IMR-90 (cell line): Measurements from ENCODE around the gene GBA2. TPM values are rescaled to one million over a fixed set of nuclear protein-coding genes. Genes with fewer than 3 reads are reported as not detected.

Experiments used
- ATAC-seq: fragments of 200-7000 bp; cut with Tn5 transposase; 2 replicates; pipeline ENCODE4 v1.9.1; 2020; ENCODE audit warnings: low read depth, mild to moderate bottlenecking, moderate library complexity
- BruUV-seq: library from RNA; stranded (reverse); fragments of 400-500 nt; replicated peaks from 2 replicates; lab custom pipeline; 2021; lab: Mats Ljungman, UMichigan
- CTCF ChIA-PET: fragments of 300-600 bp; formaldehyde crosslinking; extraction: SDS; loops from one replicate; lab custom pipeline; 2021; ENCODE audit warnings: antibody characterized with exemption; lab: Yijun Ruan, JAX
- POLR2A ChIA-PET: fragments of 300-600 bp; sonication (Branson Sonifier 250); formaldehyde crosslinking; loops from one replicate; lab custom pipeline; 2022; ENCODE audit warnings: antibody characterized with exemption; ENCODE audit not compliant: unreplicated experiment; lab: Charles Lee
- DNase-seq: peaks from one replicate; pipeline ENCODE4 v3.0.0; 2013
- H2AFZ ChIP-seq: replicated peaks from 2 replicates; pipeline ENCODE3; 2013; ENCODE audit warnings: low read length, mild to moderate bottlenecking; ENCODE audit not compliant: poor library complexity
- H2AK5ac ChIP-seq: 2 replicates; pipeline ENCODE4 v1.6.1; 2013; ENCODE audit warnings: low read depth, low read length, inconsistent platforms
- H2AK9ac ChIP-seq: replicated peaks from 2 replicates; pipeline ENCODE3; 2013; ENCODE audit warnings: mild to moderate bottlenecking, low read depth, low read length, moderate library complexity; ENCODE audit not compliant: poor library complexity
- H2BK120ac ChIP-seq: 2 replicates; pipeline ENCODE4 v1.6.1; 2013; ENCODE audit warnings: low read depth, low read length, inconsistent platforms
- H2BK15ac ChIP-seq: 3 replicates; pipeline ENCODE4 v1.6.1; 2013; ENCODE audit warnings: low read depth, low read length, inconsistent platforms
- H2BK20ac ChIP-seq: 2 replicates; pipeline ENCODE4 v1.6.1; 2013; ENCODE audit warnings: low read depth, mild to moderate bottlenecking, inconsistent platforms, low read length, moderate library complexity
- H2BK5ac ChIP-seq: 2 replicates; pipeline ENCODE4 v1.6.1; 2013; ENCODE audit warnings: mild to moderate bottlenecking, low read depth, low read length, inconsistent platforms; ENCODE audit not compliant: poor library complexity, severe bottlenecking
- H3K14ac ChIP-seq: replicated peaks from 2 replicates; pipeline ENCODE4 v1.6.1; 2013; ENCODE audit warnings: low read depth, low read length, inconsistent platforms
- H3K18ac ChIP-seq: 2 replicates; pipeline ENCODE4 v1.6.1; 2013; ENCODE audit warnings: low read depth, low read length, control low read depth
- H3K23ac ChIP-seq: 2 replicates; pipeline ENCODE4 v1.6.1; 2013; ENCODE audit warnings: low read depth, low read length, inconsistent platforms
- H3K27ac ChIP-seq: 2 replicates; pipeline ENCODE4 v1.5.1; 2013; ENCODE audit warnings: mild to moderate bottlenecking, control low read depth, low read length; ENCODE audit not compliant: insufficient read depth
- H3K27me3 ChIP-seq: 2 replicates; pipeline ENCODE4 v1.6.1; 2013; ENCODE audit warnings: low read length; ENCODE audit not compliant: control insufficient read depth, insufficient read depth
- H3K36me3 ChIP-seq: 2 replicates; pipeline ENCODE4 v1.6.1; 2013; ENCODE audit warnings: low read length, mixed read lengths; ENCODE audit not compliant: control insufficient read depth, insufficient read depth
- H3K4ac ChIP-seq: 2 replicates; pipeline ENCODE4 v1.6.1; 2013; ENCODE audit warnings: low read depth, low read length, inconsistent platforms
- H3K4me1 ChIP-seq: 2 replicates; pipeline ENCODE4 v1.6.1; 2013; ENCODE audit warnings: low read length, mixed read lengths; ENCODE audit not compliant: control insufficient read depth, insufficient read depth
- H3K4me2 ChIP-seq: 2 replicates; pipeline ENCODE4 v1.6.1; 2013; ENCODE audit warnings: low read depth, mild to moderate bottlenecking, control low read depth, low read length, moderate library complexity
- H3K4me3 ChIP-seq: 2 replicates; pipeline ENCODE4 v1.5.1; 2013; ENCODE audit warnings: low read depth, mild to moderate bottlenecking, control low read depth, low read length, moderate library complexity; ENCODE audit not compliant: insufficient read depth
- H3K56ac ChIP-seq: 2 replicates; pipeline ENCODE4 v1.6.1; 2013; ENCODE audit warnings: low read length, inconsistent platforms; ENCODE audit not compliant: insufficient read depth; ENCODE audit errors: extremely low read depth
- H3K79me1 ChIP-seq, 2 experiments: 2 replicates each; pipeline ENCODE4 v1.6.1; 2013; ENCODE audit warnings: low read length in 2 of 2, inconsistent platforms in 1 of 2, low read depth in 1 of 2
- H3K9ac ChIP-seq: 2 replicates; pipeline ENCODE4 v1.6.1; 2013; ENCODE audit warnings: low read depth, low read length, control low read depth
- H3K9me1 ChIP-seq: 2 replicates; pipeline ENCODE4 v1.6.1; 2013; ENCODE audit warnings: low read length, inconsistent platforms; ENCODE audit not compliant: insufficient read depth
- H3K9me3 ChIP-seq: 2 replicates; pipeline ENCODE4 v1.6.1; 2013; ENCODE audit warnings: low read length; ENCODE audit not compliant: control insufficient read depth, insufficient read depth
- H4K20me1 ChIP-seq: 2 replicates; pipeline ENCODE4 v1.6.1; 2013; ENCODE audit warnings: low read length, inconsistent platforms; ENCODE audit not compliant: insufficient read depth
- H4K5ac ChIP-seq: 2 replicates; pipeline ENCODE4 v1.6.1; 2013; ENCODE audit warnings: mild to moderate bottlenecking, low read depth, low read length, control low read depth
- H4K8ac ChIP-seq, 2 experiments: 2 replicates each; pipeline ENCODE4 v1.6.1; 2013; ENCODE audit warnings: low read depth in 2 of 2, low read length in 2 of 2, control low read depth in 1 of 2, inconsistent platforms in 1 of 2
- H4K91ac ChIP-seq: 2 replicates; pipeline ENCODE4 v1.6.1; 2013; ENCODE audit warnings: low read depth, low read length, inconsistent platforms; ENCODE audit not compliant: insufficient read depth
- MAFK ChIP-seq: IDR thresholded peaks from 2 replicates; pipeline ENCODE4 v1.6.1; 2012; ENCODE audit warnings: low read depth, low read length, improper control_type of control experiment
- MAZ ChIP-seq: IDR thresholded peaks from 2 replicates; pipeline ENCODE4 v1.6.1; 2012; ENCODE audit warnings: low read depth, mild to moderate bottlenecking, low read length, improper control_type of control experiment, moderate library complexity, borderline replicate concordance
- NFE2L2 ChIP-seq: fragments of 150-350 bp; IDR thresholded peaks from 2 replicates; pipeline ENCODE4 v1.6.1; 2016; ENCODE audit warnings: low read depth, mild to moderate bottlenecking, low read length
- RCOR1 ChIP-seq: IDR thresholded peaks from 2 replicates; pipeline ENCODE4 v1.6.1; 2012; ENCODE audit warnings: mild to moderate bottlenecking, low read length, improper control_type of control experiment; ENCODE audit not compliant: insufficient replicate concordance
- WGBS, 2 experiments: methylation state at CpG; one replicate each; pipeline versions ENCODE4 v1.1.5 to v1.1.7; 2013; ENCODE audit warnings: missing lambda C conversion rate in 2 of 2; ENCODE audit not compliant: insufficient read length in 1 of 2; ENCODE audit errors: extremely low coverage in 2 of 2; 5-methylcytosine and 5-hydroxymethylcytosine counted together
- dilution Hi-C: fragments of 300-500 bp; cut with HindIII; formaldehyde crosslinking; loops from one replicate; pipeline ENCODE4 v1.14.3; 2018; ENCODE audit warnings: low sequenced_read_pairs; ENCODE audit not compliant: unreplicated experiment
- in situ Hi-C: fragments of 300-500 bp; cut with MboI; formaldehyde crosslinking; loops from 3 replicates; pipeline ENCODE4 v1.14.3; 2019; ENCODE audit warnings: low sequenced_read_pairs, inconsistent platforms, mixed read lengths
- intact Hi-C: fragments of 100-400 bp; cut with micrococcal nuclease; formaldehyde crosslinking; loops from 2 replicates; pipeline ENCODE4 v1.10.0; 2022
- polyA plus RNA-seq, 3 experiments: library from polyadenylated mRNA; depleted of rRNA; stranded (reverse); fragments of >200 nt; gene quantifications; 2 replicates each; pipeline ENCODE4 v1.2.3, GENCODE V29; 2012; ENCODE audit warnings: low replicate concordance in 1 of 3
- total RNA-seq: library from RNA; depleted of rRNA; stranded (reverse); fragments of >200 nt; gene quantifications from 2 replicates; pipeline ENCODE4 v1.2.3, GENCODE V29; 2012

GBA2 gene
- total and polyA plus RNA-seq, 2 of the 4 experiments (the other 2 are of a cell fraction), result 18.1 to 38.2 TPM

DNA sequence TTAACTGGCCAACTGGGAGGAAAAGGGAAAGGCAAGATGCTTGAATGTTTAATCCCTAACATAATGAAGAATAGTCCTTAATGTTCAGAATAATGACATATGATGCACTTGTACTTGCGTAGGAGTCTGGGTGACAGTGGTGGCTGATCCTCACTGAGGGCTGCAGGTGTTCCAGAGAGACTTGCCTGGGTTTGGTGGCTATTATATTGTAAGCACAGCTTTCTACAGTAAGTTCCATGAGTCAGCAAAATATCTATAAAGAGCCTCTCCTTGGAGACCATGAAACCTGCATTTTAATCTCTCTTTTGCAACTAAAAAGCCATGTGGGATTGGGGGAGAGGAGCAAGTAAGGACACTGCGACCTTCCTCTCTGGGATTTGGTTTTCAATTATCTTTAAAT, 40.5 kb upstream of the GBA2 start:
- no TSS peak for BruUV-seq
- no peak overlapping the region for H3K14ac ChIP-seq

More for the DNA sequence above, 40.5 kb upstream of the GBA2 start:
- intact Hi-C loops, result no loop called here
- WGBS, 2 experiments, result no CpG with 5 or more reads among the region's 2 CpGs
- Histone ChIP-seq H3K4me2 (no peak overlapping the region), H2AFZ (no peak overlapping the region), H4K5ac (no peak overlapping the region), H3K4ac (no peak overlapping the region), H3K9ac (no peak overlapping the region), H3K56ac (no peak overlapping the region), H3K9me1 (peaks cover 20% of the 10 kb centered on the region), H4K8ac (no peak overlapping the region), H3K27me3 (peaks cover 15% of the 10 kb centered on the region), H2BK5ac (no peak overlapping the region), H3K79me1 (peaks cover 16 to 30% of the 10 kb centered on the region in 2 experiments), H3K4me1 (peaks cover 27% of the 10 kb centered on the region), H2AK5ac (no peak overlapping the region), H2BK20ac (no peak overlapping the region), H3K9me3 (no peaks in the 10 kb centered on the region), H3K4me3 (no peak overlapping the region), H3K18ac (no peak overlapping the region), H3K36me3 (no peaks in the 10 kb centered on the region), H4K91ac (no peak overlapping the region), H2BK120ac (no peak overlapping the region), H2AK9ac (no peak overlapping the region), H3K23ac (no peak overlapping the region), H4K20me1 (no peaks in the 10 kb centered on the region), H3K27ac (no peak overlapping the region), H2BK15ac (no peak overlapping the region)
- no peak for ATAC-seq
- dilution Hi-C loops, result no loop called here
- POLR2A ChIA-PET, result interaction anchor here (0.8 kb wide), 1 partner anchor 93 kb away, joined by 3 read pairs; no protein-coding TSS in a partner anchor
- no peak for TF ChIP-seq MAZ
- TF ChIP-seq NFE2L2, result peak; percentile 50; the same call in 1 of the 2 replicates
- peak; percentile 92 for TF ChIP-seq MAFK
- TF ChIP-seq RCOR1, result no peak
- no peak for DNase-seq
- in situ Hi-C loops, result no loop called here
- CTCF ChIA-PET, result interaction anchor here (0.6 to 2.1 kb wide), 16 partner anchors 12 to 240 kb away, joined by 3 to 25 read pairs (median 4); partner anchors contain the start of genes OR13J1 and SPAG8
